Measurements from ENCODE around the gene PUS10.

PUS10 gene

GRCh38 chr2:61005736-61006135, 12.3 kb downstream of the PUS10 start:
- TF ChIP-seq CTCF (IDR thresholded peaks at IDR 0.05): no peak

GRCh38 chr2:60998628-60999545, 19.2 kb downstream of the PUS10 start:
- TF ChIP-seq CTCF (IDR thresholded peaks at IDR 0.05): peak; percentile 43; the same call in 1 of the 2 replicates

GRCh38 chr2:60994131-60994530, 23.9 kb downstream of the PUS10 start:
- no peak for TF ChIP-seq CTCF (IDR thresholded peaks at IDR 0.05)

- TF ChIP-seq CTCF (IDR thresholded peaks at IDR 0.05): no peak
Observed at GRCh38 chr2:60992985-60993392, 25.1 kb downstream of the PUS10 start.

GRCh38 chr2:60991644-60992043, 26.4 kb downstream of the PUS10 start:
- no peak for TF ChIP-seq CTCF (IDR thresholded peaks at IDR 0.05)

GRCh38 chr2:60989259-60989658, 28.8 kb downstream of the PUS10 start:
- TF ChIP-seq CTCF (IDR thresholded peaks at IDR 0.05): no peak

- TF ChIP-seq CTCF (IDR thresholded peaks at IDR 0.05): no peak
Observed at GRCh38 chr2:60987041-60987440, 31.0 kb downstream of the PUS10 start.
